ENCODE data around the gene SUSD1.

DNA sequence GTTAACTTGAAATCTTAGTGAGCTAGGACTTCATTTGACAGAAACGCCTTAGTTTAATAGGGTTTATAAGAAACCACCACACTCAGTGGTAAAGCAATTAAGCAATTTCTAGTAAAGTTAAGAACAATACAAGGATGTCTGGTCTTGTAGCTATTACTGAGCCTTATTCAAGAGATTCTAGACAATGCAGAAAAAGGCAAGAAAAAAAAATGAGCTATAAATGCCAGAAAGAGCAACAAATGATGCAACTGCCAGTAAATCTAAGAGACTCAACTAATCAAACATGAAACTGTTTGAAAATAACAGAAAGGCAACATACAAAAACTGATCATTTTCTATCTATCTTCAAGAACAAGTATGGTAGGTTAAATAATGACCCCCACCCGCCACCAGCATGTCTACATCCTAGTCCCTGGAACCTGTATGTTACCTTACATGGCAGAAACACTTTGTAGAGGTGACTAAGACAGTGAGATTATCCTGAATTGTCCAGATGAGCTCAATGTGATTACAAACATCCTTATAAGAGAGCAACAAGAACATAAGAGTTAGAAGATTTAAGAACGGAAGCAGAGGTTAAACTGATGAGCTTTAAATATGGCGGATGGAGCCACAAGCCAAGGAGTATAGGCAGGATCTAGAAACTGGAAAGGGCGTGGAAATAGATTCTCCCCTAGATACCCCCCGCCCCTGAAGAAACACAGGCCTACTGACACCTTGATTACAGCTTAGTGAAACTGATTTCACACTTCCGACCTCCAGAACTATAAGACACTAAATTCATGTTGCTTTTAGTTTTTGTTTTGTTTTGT is 93.0 kb downstream of the SUSD1 start:
- TF ChIP-seq, protein P1, sequence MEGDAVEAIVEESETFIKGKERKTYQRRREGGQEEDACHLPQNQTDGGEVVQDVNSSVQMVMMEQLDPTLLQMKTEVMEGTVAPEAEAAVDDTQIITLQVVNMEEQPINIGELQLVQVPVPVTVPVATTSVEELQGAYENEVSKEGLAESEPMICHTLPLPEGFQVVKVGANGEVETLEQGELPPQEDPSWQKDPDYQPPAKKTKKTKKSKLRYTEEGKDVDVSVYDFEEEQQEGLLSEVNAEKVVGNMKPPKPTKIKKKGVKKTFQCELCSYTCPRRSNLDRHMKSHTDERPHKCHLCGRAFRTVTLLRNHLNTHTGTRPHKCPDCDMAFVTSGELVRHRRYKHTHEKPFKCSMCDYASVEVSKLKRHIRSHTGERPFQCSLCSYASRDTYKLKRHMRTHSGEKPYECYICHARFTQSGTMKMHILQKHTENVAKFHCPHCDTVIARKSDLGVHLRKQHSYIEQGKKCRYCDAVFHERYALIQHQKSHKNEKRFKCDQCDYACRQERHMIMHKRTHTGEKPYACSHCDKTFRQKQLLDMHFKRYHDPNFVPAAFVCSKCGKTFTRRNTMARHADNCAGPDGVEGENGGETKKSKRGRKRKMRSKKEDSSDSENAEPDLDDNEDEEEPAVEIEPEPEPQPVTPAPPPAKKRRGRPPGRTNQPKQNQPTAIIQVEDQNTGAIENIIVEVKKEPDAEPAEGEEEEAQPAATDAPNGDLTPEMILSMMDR (IDR thresholded peaks at IDR 0.05; ENCODE audit: low read depth, low read length), result no peak
- no peak for TF ChIP-seq POLR2A (IDR thresholded peaks at IDR 0.05; ENCODE audit: extremely low read depth, insufficient read length)
- no peak for TF ChIP-seq MAX (IDR thresholded peaks at IDR 0.05; ENCODE audit: low read depth, low read length)
